IPS-18a (cell line): ENCODE measurements around the gene SHCBP1.

Experiments used
- H3K27ac ChIP-seq: one replicate; pipeline ENCODE4 v1.5.1; 2013; ENCODE audit warnings: low read length
- H3K27me3 ChIP-seq: one replicate; pipeline ENCODE4 v1.6.1; 2013; ENCODE audit warnings: mild to moderate bottlenecking, low read length; ENCODE audit not compliant: control insufficient read depth, insufficient read depth
- H3K36me3 ChIP-seq: one replicate; pipeline ENCODE4 v1.6.1; 2013; ENCODE audit warnings: low read depth, low read length; ENCODE audit not compliant: control insufficient read depth
- H3K4me1 ChIP-seq: one replicate; pipeline ENCODE4 v1.6.1; 2013; ENCODE audit warnings: low read depth, low read length; ENCODE audit not compliant: control insufficient read depth
- H3K4me3 ChIP-seq: one replicate; pipeline ENCODE4 v1.5.1; 2013; ENCODE audit warnings: low read length
- H3K9ac ChIP-seq: one replicate; pipeline ENCODE4 v1.6.1; 2013; ENCODE audit warnings: mild to moderate bottlenecking, low read length, moderate library complexity
- H3K9me3 ChIP-seq: one replicate; pipeline ENCODE4 v1.6.1; 2013; ENCODE audit warnings: low read depth, low read length; ENCODE audit not compliant: control insufficient read depth

The SHCBP1 gene

DNA sequence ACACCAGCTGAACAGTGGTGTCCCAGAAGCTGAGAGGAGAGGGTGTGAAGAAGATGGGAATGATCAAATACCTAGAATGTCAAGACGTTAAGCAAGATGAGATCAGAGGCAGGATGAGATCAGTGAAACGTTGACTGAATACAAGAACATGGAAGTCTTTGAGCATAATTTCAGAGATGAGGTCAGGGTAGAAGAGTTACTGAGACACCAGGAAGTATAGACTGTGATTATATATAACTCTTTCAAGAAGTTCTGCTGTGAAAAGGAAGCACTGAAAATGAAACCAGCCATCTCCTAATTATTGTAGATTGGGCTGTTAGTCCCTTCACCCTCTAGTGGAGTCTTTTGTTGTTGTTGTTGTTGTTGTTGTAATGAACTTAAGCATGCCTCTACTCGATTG is 9.1 kb downstream of the SHCBP1 start:
- no peak overlapping the region for H3K27ac ChIP-seq

DNA sequence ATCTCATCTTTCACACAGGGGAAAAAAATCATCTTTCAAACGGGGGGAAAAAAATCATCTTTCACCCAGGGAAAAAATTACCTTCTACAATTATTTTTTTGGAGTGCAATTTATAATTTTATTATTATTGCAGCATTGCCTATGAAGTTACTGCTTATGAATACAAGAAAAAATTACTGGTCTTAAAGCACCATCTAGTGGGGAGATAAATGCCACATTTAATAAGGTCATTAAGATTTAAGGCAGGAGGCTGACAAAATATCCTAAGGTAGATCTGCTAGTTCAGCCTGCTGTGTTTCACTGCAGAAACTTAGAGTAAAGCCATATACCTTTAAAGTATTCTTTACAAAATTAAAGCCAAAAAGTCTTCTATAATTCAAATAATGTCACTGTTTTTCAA is 13.7 kb downstream of the SHCBP1 start:
- Histone ChIP-seq H3K4me3 (no peak overlapping the region), H3K27ac (no peak overlapping the region), H3K9me3 (no peaks in the 10 kb centered on the region), H3K9ac (no peak overlapping the region), H3K27me3 (no peaks in the 10 kb centered on the region), H3K36me3 (peaks cover 61% of the 10 kb centered on the region), H3K4me1 (no peaks in the 10 kb centered on the region)

More for the DNA sequence above, 9.1 kb downstream of the SHCBP1 start:
- Histone ChIP-seq H3K9me3 (no peaks in the 10 kb centered on the region), H3K4me3 (no peak overlapping the region), H3K4me1 (no peaks in the 10 kb centered on the region), H3K9ac (no peak overlapping the region), H3K27me3 (no peaks in the 10 kb centered on the region), H3K36me3 (peaks cover 74% of the 10 kb centered on the region)

GRCh38 chr16:46606231-46606630 is 14.9 kb downstream of the SHCBP1 start:
- H3K36me3 ChIP-seq = peaks cover 60% of the 10 kb centered on the region
- H3K9me3 ChIP-seq = no peaks in the 10 kb centered on the region
- H3K27me3 ChIP-seq = no peaks in the 10 kb centered on the region

GRCh38 chr16:46591257-46591656 is 29.9 kb downstream of the SHCBP1 start:
- H3K4me1 ChIP-seq = no peaks in the 10 kb centered on the region
- peaks cover 28% of the 10 kb centered on the region for H3K36me3 ChIP-seq
- no peaks in the 10 kb centered on the region for H3K27me3 ChIP-seq
- no peak overlapping the region for H3K9ac ChIP-seq
- no peak overlapping the region for H3K27ac ChIP-seq
- no peaks in the 10 kb centered on the region for H3K9me3 ChIP-seq
- no peak overlapping the region for H3K4me3 ChIP-seq

More at GRCh38 chr16:46606231-46606630, 14.9 kb downstream of the SHCBP1 start:
- Histone ChIP-seq H3K4me1 (no peaks in the 10 kb centered on the region), H3K9ac (no peak overlapping the region), H3K27ac (no peak overlapping the region), H3K4me3 (no peak overlapping the region)

DNA sequence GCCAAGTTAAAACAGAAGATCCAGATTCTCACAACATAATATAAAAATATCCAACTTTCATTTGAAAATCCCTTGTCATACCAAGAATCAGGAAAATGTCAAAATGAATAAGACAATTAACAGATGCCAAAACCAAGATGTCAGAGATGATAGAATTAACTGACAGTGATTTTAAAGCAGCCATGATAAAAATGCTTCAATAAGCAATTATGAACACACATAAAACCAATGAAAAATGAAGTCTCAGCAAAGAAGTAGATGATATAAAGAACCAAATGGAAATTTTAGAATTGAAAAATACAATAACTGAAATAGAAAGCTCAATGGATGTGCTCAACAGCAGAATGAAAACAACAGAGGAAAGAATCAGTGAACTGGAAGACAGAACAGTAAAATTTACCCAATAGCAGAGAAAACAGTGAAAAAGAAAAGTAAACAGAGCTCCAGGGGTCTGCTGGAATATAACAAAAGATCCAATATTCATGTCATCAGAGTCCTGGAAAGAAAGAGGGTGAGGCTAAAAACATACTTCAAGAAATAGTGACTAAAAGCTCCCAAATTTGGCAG is 35.1 kb downstream of the SHCBP1 start:
- H3K9me3 ChIP-seq = no peaks in the 10 kb centered on the region
- H3K36me3 ChIP-seq = peaks cover 44% of the 10 kb centered on the region
- H3K9ac ChIP-seq = no peak overlapping the region
- no peaks in the 10 kb centered on the region for H3K27me3 ChIP-seq
- no peaks in the 10 kb centered on the region for H3K4me1 ChIP-seq
- H3K27ac ChIP-seq = no peak overlapping the region
- no peak overlapping the region for H3K4me3 ChIP-seq

DNA sequence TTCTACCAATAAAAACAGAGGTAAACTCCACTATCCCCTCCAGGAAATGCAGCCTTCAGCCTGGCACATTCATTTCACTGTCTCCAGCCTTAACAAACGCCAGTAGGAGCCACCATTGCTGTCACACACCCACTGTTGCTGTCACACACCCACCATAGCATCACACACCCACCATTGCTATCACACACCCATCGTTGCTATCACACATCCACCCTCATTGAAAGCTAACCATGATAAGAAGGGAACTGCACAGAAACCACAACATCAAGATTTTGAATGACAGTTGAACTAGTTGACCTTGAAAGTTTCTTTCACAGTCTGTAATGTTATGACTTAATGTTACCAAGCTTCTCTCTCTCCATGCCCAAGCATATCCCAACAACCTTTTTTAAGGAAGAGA is 38.1 kb downstream of the SHCBP1 start:
- no peaks in the 10 kb centered on the region for H3K4me1 ChIP-seq
- no peaks in the 10 kb centered on the region for H3K9me3 ChIP-seq
- peaks cover 45% of the 10 kb centered on the region for H3K36me3 ChIP-seq
- no peak overlapping the region for H3K4me3 ChIP-seq
- H3K9ac ChIP-seq = no peak overlapping the region
- no peaks in the 10 kb centered on the region for H3K27me3 ChIP-seq
- no peak overlapping the region for H3K27ac ChIP-seq

DNA sequence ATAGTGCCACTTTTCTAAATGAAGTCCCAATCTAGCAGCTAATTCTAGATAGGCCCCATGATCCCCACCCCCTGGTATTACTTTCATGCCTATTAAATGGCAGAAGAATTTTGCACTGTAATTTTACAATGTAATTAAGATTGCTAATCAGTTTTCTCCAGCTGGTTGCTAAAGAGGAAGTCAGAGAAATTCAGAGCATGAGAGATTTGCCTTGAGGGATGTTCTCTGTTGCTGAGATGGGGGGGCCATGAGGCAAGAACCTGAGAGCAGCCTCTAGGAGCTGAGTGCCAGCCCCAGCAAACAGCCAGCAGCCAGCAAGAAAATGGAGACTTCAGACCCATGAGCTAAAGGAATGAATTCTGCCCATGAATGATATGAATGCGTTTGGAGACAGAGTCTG is 38.9 kb downstream of the SHCBP1 start:
- no peak overlapping the region for H3K27ac ChIP-seq
- H3K9ac ChIP-seq = no peak overlapping the region
- H3K36me3 ChIP-seq = peaks cover 45% of the 10 kb centered on the region
- H3K4me1 ChIP-seq = no peaks in the 10 kb centered on the region
- H3K4me3 ChIP-seq = no peak overlapping the region
- H3K9me3 ChIP-seq = no peaks in the 10 kb centered on the region
- no peaks in the 10 kb centered on the region for H3K27me3 ChIP-seq

DNA sequence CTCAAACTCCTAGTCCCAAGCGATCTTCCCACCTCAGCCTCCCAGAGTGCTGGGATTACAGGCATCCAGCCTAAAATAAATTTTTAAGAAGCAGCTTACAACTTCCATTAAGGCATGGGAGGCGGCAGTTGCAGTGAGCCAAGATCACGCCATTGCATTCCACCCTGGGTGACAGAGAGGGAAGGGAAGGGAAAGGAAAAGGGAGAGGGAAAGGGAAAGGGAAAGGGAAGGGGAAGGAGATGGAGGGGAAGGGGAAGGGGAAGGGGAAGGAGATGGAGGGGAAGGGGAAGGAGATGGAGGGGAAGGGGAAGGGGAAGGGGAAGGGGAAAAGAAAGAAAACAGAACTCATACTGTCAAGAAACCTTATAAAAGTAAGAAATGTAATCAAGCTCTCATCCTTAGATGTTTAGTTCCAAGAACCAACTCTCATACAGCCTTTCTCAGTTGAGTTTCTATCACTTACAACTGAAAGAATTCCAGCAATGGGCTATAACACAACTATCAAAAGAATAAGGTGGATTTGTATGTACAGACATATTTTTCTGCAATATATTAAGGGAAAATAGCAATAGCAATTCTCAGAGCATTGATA is 43.1 kb downstream of the SHCBP1 start:
- H3K27ac ChIP-seq = no peak overlapping the region
- H3K4me3 ChIP-seq = no peak overlapping the region
- no peaks in the 10 kb centered on the region for H3K4me1 ChIP-seq

GRCh38 chr16:46573834-46574159 is 47.4 kb downstream of the SHCBP1 start:
- no peaks in the 10 kb centered on the region for H3K36me3 ChIP-seq
- H3K9me3 ChIP-seq = peaks cover 3% of the 10 kb centered on the region
- H3K27ac ChIP-seq = no peak overlapping the region
- no peak overlapping the region for H3K9ac ChIP-seq
- H3K4me3 ChIP-seq = no peak overlapping the region
- no peaks in the 10 kb centered on the region for H3K27me3 ChIP-seq
- no peaks in the 10 kb centered on the region for H3K4me1 ChIP-seq

More for the DNA sequence above, 43.1 kb downstream of the SHCBP1 start:
- Histone ChIP-seq H3K9ac (no peak overlapping the region), H3K9me3 (no peaks in the 10 kb centered on the region), H3K36me3 (peaks cover 21% of the 10 kb centered on the region), H3K27me3 (no peaks in the 10 kb centered on the region)

GRCh38 chr16:46573008-46573833 is 48.0 kb downstream of the SHCBP1 start:
- no peak overlapping the region for H3K27ac ChIP-seq
- H3K27me3 ChIP-seq = no peaks in the 10 kb centered on the region
- H3K36me3 ChIP-seq = no peaks in the 10 kb centered on the region
- no peaks in the 10 kb centered on the region for H3K4me1 ChIP-seq
- no peak overlapping the region for H3K4me3 ChIP-seq
- no peak overlapping the region for H3K9ac ChIP-seq
- H3K9me3 ChIP-seq = peaks cover 3% of the 10 kb centered on the region

- peaks cover 11% of the 10 kb centered on the region for H3K9me3 ChIP-seq
- H3K4me1 ChIP-seq = no peaks in the 10 kb centered on the region
- H3K27me3 ChIP-seq = no peaks in the 10 kb centered on the region
- H3K9ac ChIP-seq = no peak overlapping the region
- H3K4me3 ChIP-seq = no peak overlapping the region
- no peak overlapping the region for H3K27ac ChIP-seq
- no peaks in the 10 kb centered on the region for H3K36me3 ChIP-seq
Measured at GRCh38 chr16:46569231-46569735, 51.9 kb downstream of the SHCBP1 start.
